ENCODE measurements around the gene TOMM22.

Gene TOMM22

DNA sequence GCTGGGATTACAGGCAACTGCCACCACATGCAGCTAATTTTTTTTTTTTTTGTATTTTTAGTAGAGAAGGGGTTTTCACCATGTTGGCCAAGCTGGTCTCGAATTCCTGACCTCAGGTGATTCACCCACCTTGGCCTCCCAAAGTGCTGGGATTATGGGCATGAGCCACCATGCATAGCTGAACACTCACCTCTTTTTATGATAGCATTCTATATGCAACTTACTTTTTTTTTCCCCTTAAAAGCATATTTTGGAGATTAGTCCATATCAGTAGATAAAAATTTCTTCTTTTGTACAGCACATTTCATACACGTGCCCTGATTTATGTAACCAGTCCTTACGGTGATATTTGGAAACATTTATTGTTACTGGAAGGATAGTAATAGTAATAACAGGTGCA lies 38.6 kb downstream of the TOMM22 start:
- H3K4me3 ChIP-seq (replicated peaks; ENCODE audit: low read depth, low read length) = no peak overlapping the region
- DNase-seq (ENCODE audit: extremely low read depth, low read depth) = no peak
- TF ChIP-seq, protein P1, sequence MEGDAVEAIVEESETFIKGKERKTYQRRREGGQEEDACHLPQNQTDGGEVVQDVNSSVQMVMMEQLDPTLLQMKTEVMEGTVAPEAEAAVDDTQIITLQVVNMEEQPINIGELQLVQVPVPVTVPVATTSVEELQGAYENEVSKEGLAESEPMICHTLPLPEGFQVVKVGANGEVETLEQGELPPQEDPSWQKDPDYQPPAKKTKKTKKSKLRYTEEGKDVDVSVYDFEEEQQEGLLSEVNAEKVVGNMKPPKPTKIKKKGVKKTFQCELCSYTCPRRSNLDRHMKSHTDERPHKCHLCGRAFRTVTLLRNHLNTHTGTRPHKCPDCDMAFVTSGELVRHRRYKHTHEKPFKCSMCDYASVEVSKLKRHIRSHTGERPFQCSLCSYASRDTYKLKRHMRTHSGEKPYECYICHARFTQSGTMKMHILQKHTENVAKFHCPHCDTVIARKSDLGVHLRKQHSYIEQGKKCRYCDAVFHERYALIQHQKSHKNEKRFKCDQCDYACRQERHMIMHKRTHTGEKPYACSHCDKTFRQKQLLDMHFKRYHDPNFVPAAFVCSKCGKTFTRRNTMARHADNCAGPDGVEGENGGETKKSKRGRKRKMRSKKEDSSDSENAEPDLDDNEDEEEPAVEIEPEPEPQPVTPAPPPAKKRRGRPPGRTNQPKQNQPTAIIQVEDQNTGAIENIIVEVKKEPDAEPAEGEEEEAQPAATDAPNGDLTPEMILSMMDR (IDR thresholded peaks at IDR 0.05; ENCODE audit: low read depth, low read length, missing control alignments) = no peak

- no peak for DNase-seq (ENCODE audit: extremely low read depth, low read depth)
- H3K4me3 ChIP-seq (replicated peaks; ENCODE audit: low read depth, low read length) = no peak overlapping the region
- TF ChIP-seq, protein P1 (IDR thresholded peaks at IDR 0.05; ENCODE audit: low read depth, low read length, missing control alignments) = no peak
Observed at GRCh38 chr22:38721551-38721950, 39.8 kb downstream of the TOMM22 start.

- DNase-seq (ENCODE audit: extremely low read depth, low read depth) = no peak
- H3K4me3 ChIP-seq (replicated peaks; ENCODE audit: low read depth, low read length) = no peak overlapping the region
- TF ChIP-seq, protein P1 (IDR thresholded peaks at IDR 0.05; ENCODE audit: low read depth, low read length, missing control alignments) = no peak
Observed at GRCh38 chr22:38724176-38724575, 42.4 kb downstream of the TOMM22 start.

DNA sequence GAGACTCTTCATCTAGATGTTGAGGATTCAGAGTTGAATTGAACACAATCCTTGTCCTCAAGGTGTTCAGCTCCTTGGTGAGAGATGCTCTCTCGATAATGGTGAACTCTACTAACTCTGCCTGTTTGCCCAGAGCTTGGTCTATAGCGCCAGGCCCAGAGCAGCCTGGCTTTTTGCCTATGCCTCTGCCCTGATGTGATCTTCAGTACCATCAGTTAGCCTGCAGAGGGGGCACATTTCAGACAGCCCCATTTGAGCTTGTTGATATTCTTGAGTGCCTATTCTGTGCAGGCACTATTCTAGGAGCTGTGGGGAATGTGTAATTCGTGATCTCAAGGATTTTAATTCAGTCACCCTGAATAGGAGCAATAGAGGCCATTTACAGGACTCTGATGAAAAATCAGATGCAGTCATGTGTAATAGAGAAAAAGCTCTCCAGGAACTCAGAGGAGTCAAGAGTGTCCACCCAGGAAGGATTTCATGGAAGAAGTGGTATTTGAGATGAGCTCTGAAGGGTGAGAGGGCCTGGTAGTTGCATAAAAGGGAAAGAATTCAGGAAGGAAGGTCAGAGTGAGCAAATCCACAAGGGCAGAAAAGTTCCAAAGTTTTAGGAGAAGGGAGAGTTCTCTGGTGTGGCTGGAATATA lies 43.3 kb downstream of the TOMM22 start:
- no peak overlapping the region for H3K4me3 ChIP-seq (replicated peaks; ENCODE audit: low read depth, low read length)
- DNase-seq (ENCODE audit: extremely low read depth, low read depth) = no peak
- TF ChIP-seq, protein P1 (IDR thresholded peaks at IDR 0.05; ENCODE audit: low read depth, low read length, missing control alignments) = peak; percentile 50

- TF ChIP-seq, protein P1 (IDR thresholded peaks at IDR 0.05; ENCODE audit: low read depth, low read length, missing control alignments) = no peak
Observed at GRCh38 chr22:38725900-38726655, 44.3 kb downstream of the TOMM22 start.

GRCh38 chr22:38727123-38727522 lies 45.4 kb downstream of the TOMM22 start:
- TF ChIP-seq, protein P1 (IDR thresholded peaks at IDR 0.05; ENCODE audit: low read depth, low read length, missing control alignments) = no peak
- DNase-seq (ENCODE audit: extremely low read depth, low read depth) = no peak
- no peak overlapping the region for H3K4me3 ChIP-seq (replicated peaks; ENCODE audit: low read depth, low read length)

More at GRCh38 chr22:38725900-38726655, 44.3 kb downstream of the TOMM22 start:
- DNase-seq (ENCODE audit: extremely low read depth, low read depth) = no peak
- H3K4me3 ChIP-seq (replicated peaks; ENCODE audit: low read depth, low read length) = no peak overlapping the region

Data from HFF-Myc (cell line).